Ishikawa (cell line): ENCODE data around the gene PKNOX2.

Experiments used
- CEBPB ChIP-seq: IDR thresholded peaks from 2 replicates; pipeline ENCODE4 v1.6.1; 2012
- CREB1 ChIP-seq: IDR thresholded peaks from 2 replicates; pipeline ENCODE4 v1.6.1; 2012; ENCODE audit warnings: low read depth
- EGR1 ChIP-seq: IDR thresholded peaks from 2 replicates; pipeline ENCODE4 v1.6.1; 2012
- EP300 ChIP-seq: IDR thresholded peaks from 2 replicates; pipeline ENCODE4 v1.6.1; 2012; ENCODE audit warnings: borderline replicate concordance
- FOXM1 ChIP-seq: IDR thresholded peaks from 2 replicates; pipeline ENCODE4 v1.6.1; 2012; ENCODE audit warnings: low read depth, borderline replicate concordance
- MAX ChIP-seq: IDR thresholded peaks from 2 replicates; pipeline ENCODE4 v1.6.1; 2012
- NFIC ChIP-seq: IDR thresholded peaks from 2 replicates; pipeline ENCODE4 v1.6.1; 2012
- RAD21 ChIP-seq: IDR thresholded peaks from 2 replicates; pipeline ENCODE4 v1.6.1; 2012; ENCODE audit warnings: low read depth
- TAF1 ChIP-seq: IDR thresholded peaks from 2 replicates; pipeline ENCODE4 v1.6.1; 2012; ENCODE audit warnings: low read depth, mild to moderate bottlenecking
- TCF12 ChIP-seq: IDR thresholded peaks from 2 replicates; pipeline ENCODE4 v1.6.1; 2012; ENCODE audit warnings: low read depth
- YY1 ChIP-seq: IDR thresholded peaks from 2 replicates; pipeline ENCODE4 v1.6.1; 2012; ENCODE audit warnings: low read depth
- ZBTB7A ChIP-seq: IDR thresholded peaks from 2 replicates; pipeline ENCODE4 v1.6.1; 2012; ENCODE audit warnings: low read depth
- TF ChIP-seq, protein P1 (sequence below): IDR thresholded peaks from 2 replicates; pipeline ENCODE4 v1.6.1; 2012
- TF ChIP-seq, protein P2 (sequence below): IDR thresholded peaks from 2 replicates; pipeline ENCODE4 v1.6.1; 2012; ENCODE audit warnings: low read depth, mild to moderate bottlenecking

DNA sequence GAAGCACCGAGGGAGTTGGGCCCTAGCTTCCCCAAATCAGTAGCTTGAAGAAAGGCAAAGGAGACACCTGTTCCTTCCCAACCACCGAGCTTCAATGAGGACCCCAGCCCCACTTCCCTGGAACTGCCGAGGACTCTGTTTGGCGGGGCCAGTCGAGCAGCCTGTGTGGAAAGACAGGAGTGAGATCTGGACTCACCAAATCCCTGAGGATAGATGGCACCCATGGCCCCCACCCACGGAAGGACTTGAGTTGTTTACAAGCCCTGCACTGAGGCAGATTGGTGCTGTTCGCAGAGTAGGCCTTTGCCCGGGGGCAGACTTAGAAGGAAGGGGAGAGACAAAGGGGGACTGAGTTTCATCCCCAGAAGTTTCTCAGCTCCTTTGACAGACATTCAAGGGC, 266.9 kb downstream of the PKNOX2 start:
- no peak for TF ChIP-seq CEBPB
- no peak for TF ChIP-seq TAF1
- TF ChIP-seq, protein P1, sequence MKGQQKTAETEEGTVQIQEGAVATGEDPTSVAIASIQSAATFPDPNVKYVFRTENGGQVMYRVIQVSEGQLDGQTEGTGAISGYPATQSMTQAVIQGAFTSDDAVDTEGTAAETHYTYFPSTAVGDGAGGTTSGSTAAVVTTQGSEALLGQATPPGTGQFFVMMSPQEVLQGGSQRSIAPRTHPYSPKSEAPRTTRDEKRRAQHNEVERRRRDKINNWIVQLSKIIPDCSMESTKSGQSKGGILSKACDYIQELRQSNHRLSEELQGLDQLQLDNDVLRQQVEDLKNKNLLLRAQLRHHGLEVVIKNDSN: no peak
- TF ChIP-seq NFIC: no peak
- no peak for TF ChIP-seq RAD21
- TF ChIP-seq TCF12: no peak
- TF ChIP-seq, protein P2, sequence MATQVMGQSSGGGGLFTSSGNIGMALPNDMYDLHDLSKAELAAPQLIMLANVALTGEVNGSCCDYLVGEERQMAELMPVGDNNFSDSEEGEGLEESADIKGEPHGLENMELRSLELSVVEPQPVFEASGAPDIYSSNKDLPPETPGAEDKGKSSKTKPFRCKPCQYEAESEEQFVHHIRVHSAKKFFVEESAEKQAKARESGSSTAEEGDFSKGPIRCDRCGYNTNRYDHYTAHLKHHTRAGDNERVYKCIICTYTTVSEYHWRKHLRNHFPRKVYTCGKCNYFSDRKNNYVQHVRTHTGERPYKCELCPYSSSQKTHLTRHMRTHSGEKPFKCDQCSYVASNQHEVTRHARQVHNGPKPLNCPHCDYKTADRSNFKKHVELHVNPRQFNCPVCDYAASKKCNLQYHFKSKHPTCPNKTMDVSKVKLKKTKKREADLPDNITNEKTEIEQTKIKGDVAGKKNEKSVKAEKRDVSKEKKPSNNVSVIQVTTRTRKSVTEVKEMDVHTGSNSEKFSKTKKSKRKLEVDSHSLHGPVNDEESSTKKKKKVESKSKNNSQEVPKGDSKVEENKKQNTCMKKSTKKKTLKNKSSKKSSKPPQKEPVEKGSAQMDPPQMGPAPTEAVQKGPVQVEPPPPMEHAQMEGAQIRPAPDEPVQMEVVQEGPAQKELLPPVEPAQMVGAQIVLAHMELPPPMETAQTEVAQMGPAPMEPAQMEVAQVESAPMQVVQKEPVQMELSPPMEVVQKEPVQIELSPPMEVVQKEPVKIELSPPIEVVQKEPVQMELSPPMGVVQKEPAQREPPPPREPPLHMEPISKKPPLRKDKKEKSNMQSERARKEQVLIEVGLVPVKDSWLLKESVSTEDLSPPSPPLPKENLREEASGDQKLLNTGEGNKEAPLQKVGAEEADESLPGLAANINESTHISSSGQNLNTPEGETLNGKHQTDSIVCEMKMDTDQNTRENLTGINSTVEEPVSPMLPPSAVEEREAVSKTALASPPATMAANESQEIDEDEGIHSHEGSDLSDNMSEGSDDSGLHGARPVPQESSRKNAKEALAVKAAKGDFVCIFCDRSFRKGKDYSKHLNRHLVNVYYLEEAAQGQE: no peak
- no peak for TF ChIP-seq ZBTB7A
- no peak for TF ChIP-seq FOXM1
- TF ChIP-seq EP300: no peak
- no peak for TF ChIP-seq MAX
- no peak for TF ChIP-seq EGR1
- no peak for TF ChIP-seq YY1
- no peak for TF ChIP-seq CREB1
